Astrocyte (in vitro differentiated cells and primary cell): ENCODE data around the gene TRIM72. TPM values are rescaled to one million over a fixed set of nuclear protein-coding genes. Genes with fewer than 3 reads are reported as not detected.
"Not testable (repeated sequence)": the region's sequence is repeated elsewhere in the genome, so short reads cannot be mapped to it uniquely, and the experiment has no call there.

ENCODE experiments used
- DNase-seq: peaks from one replicate; pipeline ENCODE4 v3.0.0-alpha.2; 2010; ENCODE audit warnings: low read depth
- FAIRE-seq: peaks from 2 replicates; lab custom pipeline; 2011; peaks lifted over from hg19 to GRCh38; lab: Jason Lieb, UNC
- H2AFZ ChIP-seq: 2 replicates; pipeline ENCODE4 v1.6.0; 2012; ENCODE audit warnings: low read depth, low read length, inconsistent platforms
- H3K27ac ChIP-seq: 2 replicates; pipeline ENCODE4 v1.5.1; 2011; ENCODE audit warnings: low read depth, low read length, inconsistent platforms
- H3K27me3 ChIP-seq: 2 replicates; pipeline ENCODE4 v1.6.0; 2011; ENCODE audit warnings: low read length, inconsistent platforms; ENCODE audit not compliant: insufficient read depth
- H3K36me3 ChIP-seq: 2 replicates; pipeline ENCODE4 v1.5.1; 2011; ENCODE audit warnings: low read length, inconsistent platforms; ENCODE audit not compliant: insufficient read depth
- H3K4me1 ChIP-seq: 2 replicates; pipeline ENCODE4 v1.5.1; 2011; ENCODE audit warnings: low read length, inconsistent platforms; ENCODE audit not compliant: insufficient read depth
- H3K4me2 ChIP-seq: 2 replicates; pipeline ENCODE4 v1.6.0; 2012; ENCODE audit warnings: low read length, inconsistent platforms
- H3K4me3 ChIP-seq: 2 replicates; pipeline ENCODE4 v1.5.1; 2011; ENCODE audit warnings: low read depth, mild to moderate bottlenecking, low read length, inconsistent platforms; ENCODE audit not compliant: insufficient read depth
- H3K79me2 ChIP-seq: 2 replicates; pipeline ENCODE4 v1.6.0; 2012; ENCODE audit warnings: mild to moderate bottlenecking, low read length, inconsistent platforms; ENCODE audit not compliant: insufficient read depth
- H3K9ac ChIP-seq: 2 replicates; pipeline ENCODE4 v1.6.0; 2012; ENCODE audit warnings: mild to moderate bottlenecking, low read length, inconsistent platforms
- H3K9me3 ChIP-seq: 2 replicates; pipeline ENCODE4 v1.5.1; 2012; ENCODE audit warnings: low read depth, mild to moderate bottlenecking, low read length, inconsistent platforms; ENCODE audit not compliant: insufficient read depth
- H4K20me1 ChIP-seq: 2 replicates; pipeline ENCODE4 v1.6.0; 2012; ENCODE audit warnings: low read length, inconsistent platforms; ENCODE audit not compliant: insufficient read depth
- H3K27ac Mint-ChIP-seq: one replicate; pipeline ENCODE4 v1.8.0; 2021; ENCODE audit warnings: mild to moderate bottlenecking, mixed read lengths; ENCODE audit not compliant: unreplicated experiment
- H3K27me3 Mint-ChIP-seq: one replicate; pipeline ENCODE4 v1.8.0; 2021; ENCODE audit warnings: low read depth, mixed read lengths; ENCODE audit not compliant: unreplicated experiment
- H3K36me3 Mint-ChIP-seq: one replicate; pipeline ENCODE4 v1.8.0; 2021; ENCODE audit warnings: low read depth, mixed read lengths; ENCODE audit not compliant: unreplicated experiment
- H3K4me1 Mint-ChIP-seq: one replicate; pipeline ENCODE4 v1.8.0; 2021; ENCODE audit warnings: low read depth, mixed read lengths; ENCODE audit not compliant: unreplicated experiment
- H3K4me3 Mint-ChIP-seq: one replicate; pipeline ENCODE4 v1.8.0; 2021; ENCODE audit warnings: mild to moderate bottlenecking, moderate library complexity, mixed read lengths; ENCODE audit not compliant: unreplicated experiment
- H3K9me3 Mint-ChIP-seq: one replicate; pipeline ENCODE4 v1.8.0; 2021; ENCODE audit warnings: mild to moderate bottlenecking, mixed read lengths; ENCODE audit not compliant: unreplicated experiment
- EZH2 ChIP-seq: IDR thresholded peaks from 2 replicates; pipeline ENCODE4 v1.6.1; 2012; ENCODE audit warnings: mild to moderate bottlenecking, low read length, inconsistent platforms; ENCODE audit not compliant: insufficient read depth
- total RNA-seq: library from RNA; stranded (reverse); gene quantifications from 2 replicates; pipeline ENCODE4 v1.2.1, GENCODE V29; 2021
- TF ChIP-seq, protein P1 (sequence below): IDR thresholded peaks from 2 replicates; pipeline ENCODE4 v1.5.1; 2011; ENCODE audit warnings: low read depth, mild to moderate bottlenecking, inconsistent platforms, low read length, moderate library complexity; ENCODE audit not compliant: insufficient read depth

The TRIM72 gene
- total RNA-seq, 1 donor from 2014 or later, result not detected

DNA sequence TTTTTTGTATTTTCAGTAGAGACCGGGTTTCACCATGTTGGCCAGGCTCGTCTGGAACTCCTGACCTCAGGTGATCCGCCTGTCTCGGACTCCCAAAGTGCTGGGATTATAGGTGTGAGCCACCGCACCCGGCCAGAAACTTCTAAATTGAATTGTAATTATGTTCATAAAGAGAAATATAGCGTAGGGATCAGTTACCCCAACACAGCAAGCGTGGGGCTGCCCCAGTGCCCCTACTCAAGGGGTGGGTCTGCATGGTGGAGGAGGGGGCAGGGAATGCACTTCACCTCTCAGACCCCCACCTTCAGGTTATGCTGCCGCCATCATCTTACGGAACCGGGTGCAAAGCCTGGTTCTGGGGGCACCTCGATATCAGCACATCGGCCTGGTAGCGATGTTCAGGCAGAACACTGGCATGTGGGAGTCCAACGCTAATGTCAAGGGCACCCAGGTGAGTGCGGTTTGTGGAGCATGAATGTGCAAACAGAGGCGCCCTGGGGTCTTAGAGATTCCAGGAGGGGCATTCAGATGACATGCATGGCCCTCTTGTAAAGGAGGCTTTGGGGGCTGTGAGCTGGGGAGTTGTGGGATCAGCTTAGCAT is 63.8 kb downstream of the TRIM72 start:
- Histone ChIP-seq H3K36me3 (no peaks in the 10 kb centered on the region), H3K27ac (no peak overlapping the region), H3K79me2 (no peaks in the 10 kb centered on the region), H3K9me3 (no peaks in the 10 kb centered on the region), H3K27me3 (no peaks in the 10 kb centered on the region), H2AFZ (no peak overlapping the region), H3K4me3 (no peak overlapping the region), H3K4me2 (no peak overlapping the region), H3K4me1 (no peaks in the 10 kb centered on the region), H4K20me1 (no peaks in the 10 kb centered on the region), H3K9ac (no peak overlapping the region)
- FAIRE-seq (no peak), DNase-seq (no peak)
- Mint-ChIP-seq H3K27me3 (peaks cover 18% of the 10 kb centered on the region), H3K4me3 (no peak overlapping the region), H3K9me3 (peaks cover 10% of the 10 kb centered on the region), H3K4me1 (no peaks in the 10 kb centered on the region), H3K36me3 (no peaks in the 10 kb centered on the region), H3K27ac (no peak overlapping the region)
- TF ChIP-seq, protein P1, sequence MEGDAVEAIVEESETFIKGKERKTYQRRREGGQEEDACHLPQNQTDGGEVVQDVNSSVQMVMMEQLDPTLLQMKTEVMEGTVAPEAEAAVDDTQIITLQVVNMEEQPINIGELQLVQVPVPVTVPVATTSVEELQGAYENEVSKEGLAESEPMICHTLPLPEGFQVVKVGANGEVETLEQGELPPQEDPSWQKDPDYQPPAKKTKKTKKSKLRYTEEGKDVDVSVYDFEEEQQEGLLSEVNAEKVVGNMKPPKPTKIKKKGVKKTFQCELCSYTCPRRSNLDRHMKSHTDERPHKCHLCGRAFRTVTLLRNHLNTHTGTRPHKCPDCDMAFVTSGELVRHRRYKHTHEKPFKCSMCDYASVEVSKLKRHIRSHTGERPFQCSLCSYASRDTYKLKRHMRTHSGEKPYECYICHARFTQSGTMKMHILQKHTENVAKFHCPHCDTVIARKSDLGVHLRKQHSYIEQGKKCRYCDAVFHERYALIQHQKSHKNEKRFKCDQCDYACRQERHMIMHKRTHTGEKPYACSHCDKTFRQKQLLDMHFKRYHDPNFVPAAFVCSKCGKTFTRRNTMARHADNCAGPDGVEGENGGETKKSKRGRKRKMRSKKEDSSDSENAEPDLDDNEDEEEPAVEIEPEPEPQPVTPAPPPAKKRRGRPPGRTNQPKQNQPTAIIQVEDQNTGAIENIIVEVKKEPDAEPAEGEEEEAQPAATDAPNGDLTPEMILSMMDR, result no peak
- no peak for TF ChIP-seq EZH2

DNA sequence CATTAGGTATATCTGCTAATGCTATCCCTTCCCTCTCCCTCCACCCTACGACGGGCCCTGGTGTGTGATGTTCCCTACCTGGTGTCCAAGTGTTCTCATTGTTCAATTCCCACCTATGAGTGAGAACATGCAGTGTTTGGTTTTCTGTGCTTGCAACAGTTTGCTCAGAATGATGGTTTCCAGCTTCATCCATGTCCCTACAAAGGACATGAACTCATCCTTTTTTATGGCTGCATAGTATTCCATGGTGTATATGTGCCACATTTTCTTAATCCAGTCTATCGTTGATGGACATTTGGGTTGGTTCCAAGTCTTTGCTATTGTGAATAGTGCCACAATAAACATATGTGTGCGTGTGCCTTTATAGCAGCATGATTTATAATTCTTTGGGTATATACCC is 64.9 kb downstream of the TRIM72 start:
- H3K4me3 Mint-ChIP-seq, H3K79me2 ChIP-seq, H4K20me1 ChIP-seq, H3K9ac ChIP-seq, H3K9me3 ChIP-seq, H3K27me3 ChIP-seq, H3K36me3 Mint-ChIP-seq, H3K4me3 ChIP-seq, H3K27ac Mint-ChIP-seq, H3K4me1 ChIP-seq, H3K4me2 ChIP-seq, H2AFZ ChIP-seq, H3K36me3 ChIP-seq, FAIRE-seq, H3K4me1 Mint-ChIP-seq, H3K27ac ChIP-seq, DNase-seq: not testable (repeated sequence)
- peaks cover 12% of the 10 kb centered on the region for H3K9me3 Mint-ChIP-seq
- H3K27me3 Mint-ChIP-seq, result peaks cover 22% of the 10 kb centered on the region

Other genes starting within 250 kb of the TRIM72 start
- gene HSD3B7, start 228.9 kb upstream of the TRIM72 start, total RNA-seq, result 8.3 and 9.0 TPM in 2 replicates
- 10.7 and 11.0 TPM in 2 replicates for gene STX1B, start 203.5 kb upstream of the TRIM72 start, total RNA-seq
- 54.9 and 56.0 TPM in 2 replicates for gene STX4, start 180.6 kb upstream of the TRIM72 start, total RNA-seq
- 18.6 and 21.6 TPM in 2 replicates for gene ZNF668, start 139.9 kb upstream of the TRIM72 start, total RNA-seq
- 16.5 and 17.2 TPM in 2 replicates for gene ZNF646, start 139.7 kb upstream of the TRIM72 start, total RNA-seq
- 3.4 and 7.1 TPM in 2 replicates for gene PRSS53, start 125.2 kb upstream of the TRIM72 start, total RNA-seq
- gene VKORC1, start 119.3 kb upstream of the TRIM72 start, total RNA-seq, result 133 and 156 TPM in 2 replicates
- gene BCKDK, start 105.7 kb upstream of the TRIM72 start, total RNA-seq, result 44.9 and 47.7 TPM in 2 replicates
- gene KAT8, start 96.5 kb upstream of the TRIM72 start, total RNA-seq, result 27.3 and 33.5 TPM in 2 replicates
- 3.9 and 9.5 TPM in 2 replicates for gene PRSS8, start 78.4 kb upstream of the TRIM72 start, total RNA-seq
- 0.19 and 0.41 TPM in 2 replicates for gene PRSS36, start 64.1 kb upstream of the TRIM72 start, total RNA-seq
- gene FUS, start 34.0 kb upstream of the TRIM72 start, total RNA-seq, result 250 and 309 TPM in 2 replicates
- 7.3 and 9.0 TPM in 2 replicates for gene PYCARD, start 11.4 kb upstream of the TRIM72 start, total RNA-seq
- gene PYDC1, start 3.0 kb downstream of the TRIM72 start, total RNA-seq, result not detected in 2 replicates
- 0.20 TPM in 1 of 2 replicates, not detected in the other for gene ITGAM, start 45.9 kb downstream of the TRIM72 start, total RNA-seq
- gene ITGAX, start 141.1 kb downstream of the TRIM72 start, total RNA-seq, result 0.27 TPM in 1 of 2 replicates, not detected in the other
- gene ITGAD, start 179.2 kb downstream of the TRIM72 start, total RNA-seq, result not detected in 2 replicates
- not detected in 2 replicates for gene COX6A2, start 214.2 kb downstream of the TRIM72 start, total RNA-seq
- gene ZNF843, start 228.7 kb downstream of the TRIM72 start, total RNA-seq, result 0.50 and 0.84 TPM in 2 replicates
- gene ARMC5, start 245.4 kb downstream of the TRIM72 start, total RNA-seq, result 11.5 and 12.1 TPM in 2 replicates